ENCODE measurements around the gene PKP2. TPM values are rescaled to one million over a fixed set of nuclear protein-coding genes. Genes with fewer than 3 reads are reported as not detected.

The PKP2 gene
- total and polyA plus RNA-seq, 2 of the 13 experiments (the other 11 are each of a cell fraction or from before 2014, with no cell fraction given) = 15.1 to 25.3 TPM

DNA sequence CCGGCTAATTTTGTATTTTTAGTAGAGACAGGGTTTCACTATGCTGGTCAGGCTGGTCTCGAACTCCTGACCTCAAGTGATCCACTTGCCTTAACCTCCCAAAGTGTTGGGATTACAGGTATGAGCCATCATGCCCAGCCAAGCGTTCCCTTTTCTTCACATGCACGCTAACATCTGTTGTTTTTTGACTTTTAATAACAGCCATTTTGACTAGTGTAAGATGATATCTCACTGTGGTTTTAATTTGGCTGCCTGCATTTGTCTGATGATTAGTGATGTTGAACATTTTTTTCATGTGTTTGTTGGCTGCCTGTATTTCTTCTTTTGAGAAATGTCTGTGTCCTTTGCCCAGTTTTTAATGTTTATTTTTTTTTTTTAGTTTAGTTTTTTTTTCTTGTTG, 130.7 kb downstream of the PKP2 start (continued):
- no peak for TF ChIP-seq SIN3B (IDR thresholded peaks at IDR 0.05; ENCODE audit: low read length)
- no peak for TF ChIP-seq ZNF256 (CRISPR knock-in tag; conservative IDR thresholded peaks at IDR 0.05)
- TF ChIP-seq, protein P1, sequence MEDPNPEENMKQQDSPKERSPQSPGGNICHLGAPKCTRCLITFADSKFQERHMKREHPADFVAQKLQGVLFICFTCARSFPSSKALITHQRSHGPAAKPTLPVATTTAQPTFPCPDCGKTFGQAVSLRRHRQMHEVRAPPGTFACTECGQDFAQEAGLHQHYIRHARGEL (CRISPR knock-in tag; IDR thresholded peaks at IDR 0.05) = no peak
- TF ChIP-seq KDM4B (CRISPR knock-in tag; IDR thresholded peaks at IDR 0.05) = no peak
- TF ChIP-seq, protein P2, sequence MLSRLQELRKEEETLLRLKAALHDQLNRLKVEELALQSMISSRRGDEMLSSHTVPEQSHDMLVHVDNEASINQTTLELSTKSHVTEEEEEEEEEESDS (CRISPR knock-in tag; IDR thresholded peaks at IDR 0.05; ENCODE audit: borderline replicate concordance) = no peak

GRCh38 chr12:32761716-32762115, 134.9 kb downstream of the PKP2 start:
- Histone ChIP-seq H2AFZ (ENCODE audit: low read length) (no peak overlapping the region), H3K4me3 (replicated peaks in 1 of 3; ENCODE audit: insufficient read depth in 1 of 3, low read depth in 2 of 3, low read length in 3 of 3) (no peak overlapping the region), H4K20me1 (ENCODE audit: insufficient read depth, low read length) (no peaks in the 10 kb centered on the region), H3K27me3 (ENCODE audit: control insufficient read depth in 1 of 2, insufficient read depth in 2 of 2, low read length in 2 of 2) (peaks cover 0 to 13% of the 10 kb centered on the region in 2 experiments; a peak in 2 of 5 replicates), H3K4me1 (ENCODE audit: insufficient read depth, low read length) (peaks cover 9% of the 10 kb centered on the region), H3K36me3 (replicated peaks in 1 of 2; ENCODE audit: control insufficient read depth in 1 of 2, insufficient read depth in 2 of 2, low read length in 2 of 2) (no peaks in the 10 kb centered on the region), H3K27ac (ENCODE audit: extremely low read length, insufficient read depth, low read length) (no peak overlapping the region), H3K9ac (ENCODE audit: insufficient read depth, low read depth, low read length) (no peak overlapping the region), H3K79me2 (ENCODE audit: insufficient read depth, low read length) (no peaks in the 10 kb centered on the region), H3K4me2 (ENCODE audit: low read depth, low read length) (no peak overlapping the region), H3K9me3 (ENCODE audit: low read length) (no peaks in the 10 kb centered on the region)
- FAIRE-seq (no peak), ATAC-seq (no peak), DNase-seq (ENCODE audit: low spot score) (no peak)
- ChIA-PET POLR2A (no interaction called here), CTCF (ENCODE audit: low intra/inter-chr PET ratio, low total read pairs) (no interaction called here)
- no peak for TF ChIP-seq ZNF773 (CRISPR knock-in tag; IDR thresholded peaks at IDR 0.05; ENCODE audit: borderline replicate concordance)
- no peak for TF ChIP-seq MTA1 (CRISPR knock-in tag; IDR thresholded peaks at IDR 0.05; ENCODE audit: borderline replicate concordance)
- TF ChIP-seq, protein P3, sequence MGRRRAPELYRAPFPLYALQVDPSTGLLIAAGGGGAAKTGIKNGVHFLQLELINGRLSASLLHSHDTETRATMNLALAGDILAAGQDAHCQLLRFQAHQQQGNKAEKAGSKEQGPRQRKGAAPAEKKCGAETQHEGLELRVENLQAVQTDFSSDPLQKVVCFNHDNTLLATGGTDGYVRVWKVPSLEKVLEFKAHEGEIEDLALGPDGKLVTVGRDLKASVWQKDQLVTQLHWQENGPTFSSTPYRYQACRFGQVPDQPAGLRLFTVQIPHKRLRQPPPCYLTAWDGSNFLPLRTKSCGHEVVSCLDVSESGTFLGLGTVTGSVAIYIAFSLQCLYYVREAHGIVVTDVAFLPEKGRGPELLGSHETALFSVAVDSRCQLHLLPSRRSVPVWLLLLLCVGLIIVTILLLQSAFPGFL (CRISPR knock-in tag; IDR thresholded peaks at IDR 0.05) = no peak
- no peak for TF ChIP-seq ZNF207 (IDR thresholded peaks at IDR 0.05; ENCODE audit: borderline replicate concordance)
- no peak for TF ChIP-seq ZNF878 (CRISPR knock-in tag; IDR thresholded peaks at IDR 0.05)
- TF ChIP-seq ZNF788 (CRISPR knock-in tag; IDR thresholded peaks at IDR 0.05; ENCODE audit: borderline replicate concordance) = no peak
- no peak for TF ChIP-seq MLX (CRISPR knock-in tag; IDR thresholded peaks at IDR 0.05)
- BruUV-seq (replicated peaks) = no TSS peak
- in situ Hi-C loops (cut with HindIII; ENCODE audit: extremely low pct_ligation_motif_present, low pct_unique_long_range_greater_than_20kb) = loop anchor here (25.0 kb wide), 1 partner anchor 651 kb away; no protein-coding TSS in a partner anchor
- WGBS (ENCODE audit: low lambda C conversion rate) = 0% methylated on average over 1 of the region's 1 CpG
- intact Hi-C loops (cut with micrococcal nuclease; ENCODE audit: unreplicated experiment) = loop anchor here (5.0 kb wide), 1 partner anchor 411 kb away; no protein-coding TSS in a partner anchor
